Hippocampal formation (tissue), 2 donors: ENCODE data around the gene RHOB.
"Not testable (repeated sequence)": the region's sequence is repeated elsewhere in the genome, so short reads cannot be mapped to it uniquely, and the experiment has no call there.

Experiments used
- DNase-seq, 2 donors: peaks; one replicate each; lab custom pipeline; 2025; lab: John Stamatoyannopoulos, UW

Gene RHOB

GRCh38 chr2:20422402-20423271 is 24.2 kb upstream of the RHOB start:
- peak in 1 of 2 donors; percentile 39 for DNase-seq

GRCh38 chr2:20423359-20423758 is 23.5 kb upstream of the RHOB start:
- no peak for DNase-seq

GRCh38 chr2:20423847-20424246 is 23.0 kb upstream of the RHOB start:
- no peak for DNase-seq

DNA sequence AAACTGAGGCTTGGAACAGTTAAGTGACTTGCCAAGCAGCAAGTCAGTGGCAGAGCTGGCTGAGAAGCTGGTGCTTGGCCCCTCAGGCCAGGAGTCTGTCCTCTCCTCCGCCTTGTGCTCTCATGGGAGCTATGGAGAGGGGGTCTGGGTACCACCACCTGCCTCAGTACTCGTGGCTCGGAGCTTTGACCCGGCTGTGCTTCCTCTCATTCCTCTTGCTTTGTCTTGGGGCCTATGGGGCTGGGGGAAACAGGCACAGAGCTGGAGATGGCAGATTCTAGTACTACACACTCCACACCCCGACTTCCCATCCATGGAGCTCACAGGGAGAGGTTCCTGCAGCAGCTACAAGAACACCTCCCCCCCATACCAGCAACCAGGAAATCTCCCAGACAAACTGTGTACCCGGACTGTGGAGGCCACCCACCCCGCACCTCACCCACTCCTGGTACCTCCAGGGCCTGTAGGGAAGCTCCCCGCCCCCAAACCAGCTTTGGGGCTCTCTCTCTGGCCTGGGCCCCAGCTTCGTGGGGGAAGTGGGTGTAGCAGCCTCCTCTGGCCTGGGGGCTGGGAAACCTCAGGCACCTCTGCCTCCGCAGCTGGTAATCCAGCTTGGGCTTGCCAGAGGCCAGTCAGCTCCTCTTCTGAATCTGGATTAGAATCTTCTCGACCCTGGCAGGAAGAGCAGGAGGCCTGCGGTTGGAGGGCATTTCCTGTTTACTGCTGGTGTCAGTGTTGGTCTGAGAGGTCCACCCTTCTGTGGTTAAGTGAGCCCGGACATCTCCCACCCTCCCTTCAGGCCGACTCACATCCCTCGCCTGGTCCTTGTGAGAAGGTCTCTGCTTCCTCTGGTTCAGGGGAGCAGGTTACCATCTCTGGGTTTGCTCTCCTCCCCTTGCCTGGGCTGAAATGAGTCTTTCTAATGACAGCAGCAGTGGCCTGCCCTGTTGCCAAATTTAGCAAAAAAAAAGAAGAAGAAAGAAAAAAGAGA is 22.3 kb upstream of the RHOB start:
- DNase-seq = peak; percentile 25 to 60

DNA sequence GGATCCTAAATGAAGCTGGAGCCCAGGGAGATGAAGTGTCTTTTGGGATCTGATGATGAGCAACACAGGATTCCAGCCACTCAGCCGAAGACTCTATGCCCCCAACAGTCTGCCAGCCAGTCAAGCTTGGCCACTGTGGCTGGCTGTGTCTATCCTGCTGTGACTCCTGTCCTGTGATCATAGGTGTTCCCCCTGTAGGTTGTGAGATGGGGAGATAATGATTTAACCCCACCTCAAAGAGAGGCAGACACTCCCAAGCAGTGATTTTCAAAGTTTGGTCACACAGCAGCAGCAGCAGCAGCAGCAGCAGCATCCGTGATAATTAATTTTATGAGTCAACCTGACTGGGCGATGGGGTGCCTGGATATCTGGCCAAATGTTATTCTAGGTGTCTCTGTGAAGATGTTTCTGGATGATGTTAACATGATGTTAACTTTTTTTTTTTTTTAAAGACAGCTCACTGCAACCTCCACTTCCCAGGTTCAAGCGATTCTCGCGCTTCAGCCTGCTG is 21.4 kb upstream of the RHOB start:
- no peak for DNase-seq

- DNase-seq = no peak
These were observed 21.0 kb upstream of the RHOB start for GRCh38 chr2:20425884-20426283.

- no peak for DNase-seq
These were observed 18.8 kb upstream of the RHOB start for GRCh38 chr2:20427931-20428526.

GRCh38 chr2:20428717-20429490 is 18.0 kb upstream of the RHOB start:
- no peak for DNase-seq

DNA sequence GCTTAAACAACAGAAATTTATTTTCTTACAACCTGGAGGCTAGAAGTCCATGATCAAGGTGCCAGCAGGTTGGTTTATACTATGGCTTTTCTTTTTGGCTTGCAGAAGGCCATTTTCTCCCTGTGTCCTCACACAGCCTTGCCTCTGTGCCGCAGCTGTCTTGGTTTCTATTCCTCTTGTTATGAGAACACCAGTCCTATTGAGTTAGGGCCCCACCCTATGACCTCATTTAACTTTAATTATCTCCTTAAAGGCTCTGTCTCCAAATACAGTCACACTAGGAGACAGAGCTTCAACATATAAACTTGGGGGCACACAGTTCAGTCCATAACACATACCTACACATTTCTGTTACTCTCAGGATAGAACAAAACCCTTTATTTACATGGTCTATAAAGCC is 17.3 kb upstream of the RHOB start:
- DNase-seq = no peak

DNA sequence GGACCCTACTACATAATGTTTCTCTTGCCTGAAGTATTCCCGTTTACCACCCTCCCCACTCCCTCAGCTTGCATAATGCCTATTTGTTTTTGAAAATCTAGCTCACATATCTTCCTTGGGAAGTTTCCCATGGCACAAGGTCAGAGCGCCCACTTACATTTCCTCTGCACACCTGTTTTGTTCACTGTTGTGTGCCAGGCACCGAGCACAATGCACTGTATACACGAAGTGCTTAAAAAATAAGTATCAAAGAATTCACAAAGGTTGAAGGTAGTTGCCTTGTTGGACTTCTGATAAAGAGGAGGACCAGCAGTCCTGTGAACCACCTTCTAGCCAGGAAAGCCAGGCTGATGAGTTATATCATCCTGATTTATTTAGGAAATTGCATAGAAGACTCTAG is 16.8 kb upstream of the RHOB start:
- DNase-seq = no peak

DNA sequence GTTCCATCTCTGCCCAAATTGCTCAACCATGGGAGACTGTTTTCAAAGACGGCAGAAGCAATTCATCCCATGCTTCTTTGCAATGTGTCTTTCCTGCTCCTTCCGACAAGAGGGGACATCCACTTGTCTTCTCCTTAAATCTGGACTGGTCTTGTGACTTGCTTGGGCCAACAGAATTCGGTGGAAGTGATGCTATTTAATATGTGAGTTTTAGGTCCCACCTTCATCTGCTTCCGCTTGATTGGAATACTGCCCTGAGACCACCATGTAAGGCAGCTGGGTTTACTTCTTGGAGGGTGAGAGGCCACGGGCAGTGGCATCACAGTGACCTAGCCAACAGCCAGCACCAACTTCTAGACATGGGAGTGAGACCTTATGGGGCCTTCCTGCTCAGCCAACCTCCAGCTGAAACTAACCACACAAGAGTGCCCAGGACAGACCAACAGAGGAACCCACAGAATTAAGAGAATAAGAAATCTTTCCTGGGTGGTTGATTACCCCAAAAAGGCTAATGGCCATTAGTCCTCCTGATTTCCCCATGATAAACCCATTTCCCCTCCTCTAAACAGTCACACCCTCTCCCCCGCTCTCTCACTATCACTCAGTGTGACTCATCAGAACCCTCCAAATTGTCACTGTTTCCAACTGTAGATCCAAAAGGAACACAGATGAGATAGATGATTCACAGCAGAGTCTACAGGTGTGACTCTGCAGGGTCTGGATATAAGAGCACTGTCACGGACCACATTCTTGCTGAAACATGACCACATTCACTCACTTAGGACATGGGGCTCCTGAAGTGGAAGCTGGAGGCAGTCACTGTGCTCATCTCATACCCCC is 16.2 kb upstream of the RHOB start:
- no peak for DNase-seq

DNA sequence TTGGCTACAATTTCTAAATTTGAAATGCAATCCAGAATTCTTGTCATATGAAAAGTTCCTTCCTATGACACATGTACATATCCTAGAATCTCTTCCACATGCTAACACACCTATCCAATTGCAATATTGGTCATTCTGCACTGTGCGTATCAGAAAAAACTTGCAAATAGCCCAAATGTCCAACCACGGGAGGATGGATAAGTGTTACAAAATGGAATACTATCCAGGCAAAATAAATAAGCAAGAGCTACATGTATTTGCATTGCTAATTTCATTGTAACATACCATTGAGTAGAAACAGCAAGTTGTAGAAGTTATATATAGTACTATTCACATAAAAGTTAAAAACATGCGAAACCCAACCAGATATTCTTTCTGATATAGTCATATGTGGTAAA is 15.6 kb upstream of the RHOB start:
- no peak for DNase-seq

DNA sequence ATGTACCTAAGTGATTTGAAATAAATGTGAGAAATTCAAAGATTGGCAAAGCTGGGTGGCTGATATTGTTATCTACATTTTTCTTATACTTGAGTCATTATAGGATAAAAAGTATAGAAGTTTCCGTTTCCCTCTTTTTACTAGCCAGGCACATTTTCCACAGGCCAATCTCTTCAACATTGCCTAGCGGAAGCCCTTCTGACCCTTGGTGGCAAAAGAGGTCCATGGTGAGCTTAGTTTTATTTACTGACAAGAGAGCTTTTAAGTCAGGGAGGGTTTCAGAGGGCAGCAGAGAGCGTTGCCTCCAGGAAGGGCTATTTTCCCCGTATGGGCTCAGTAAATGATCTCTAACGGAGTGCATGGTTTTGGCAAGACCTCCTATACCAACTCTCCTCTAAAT is 15.1 kb upstream of the RHOB start:
- DNase-seq = no peak

DNA sequence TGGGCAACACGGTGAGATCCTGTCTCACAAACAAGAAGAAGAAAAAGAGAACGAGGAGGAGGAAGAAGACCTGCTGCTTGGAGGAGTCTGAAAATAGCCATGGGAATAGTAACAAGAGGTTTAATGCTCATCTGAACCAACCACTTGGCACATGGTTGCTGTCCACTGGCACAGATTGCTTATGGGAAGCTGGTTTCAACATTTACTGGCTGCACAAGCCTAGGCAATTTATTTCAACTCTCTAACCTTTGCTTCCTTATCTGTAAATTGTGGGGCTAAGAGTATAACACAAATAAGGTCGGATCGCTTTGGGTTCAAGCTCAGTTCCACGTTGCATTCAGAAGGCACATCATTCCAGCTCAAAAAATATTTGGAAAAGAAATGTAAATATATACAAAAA is 14.2 kb upstream of the RHOB start:
- no peak for DNase-seq

- no peak for DNase-seq
These were observed 13.6 kb upstream of the RHOB start for GRCh38 chr2:20433249-20433648.

DNA sequence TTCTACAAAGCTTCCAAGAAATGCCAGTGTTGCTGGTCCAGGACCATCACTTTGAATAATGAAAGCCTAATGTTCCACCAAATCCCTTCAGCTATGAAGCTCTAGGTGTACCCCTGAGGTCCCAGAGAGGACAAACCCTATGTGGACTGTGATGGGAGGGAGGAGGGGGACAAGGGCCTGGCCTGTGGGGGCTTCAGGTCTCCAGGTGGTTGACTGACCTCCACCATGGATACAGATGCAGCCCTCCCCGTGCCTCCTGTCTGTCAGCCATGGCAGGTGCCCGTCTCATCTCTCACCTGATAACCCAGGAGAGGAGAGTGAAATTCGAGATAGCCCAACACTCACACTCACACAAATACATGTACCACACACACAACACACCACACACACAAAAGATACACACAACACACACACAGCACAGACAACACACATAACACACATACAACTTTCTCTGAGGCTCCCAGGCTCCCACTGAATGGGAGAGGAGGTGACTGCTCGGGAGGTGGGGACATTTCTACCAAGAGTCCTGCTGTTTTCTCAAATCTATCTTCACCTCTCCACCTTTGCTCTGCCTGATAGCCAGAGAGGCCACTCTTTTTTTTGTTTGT is 12.8 kb upstream of the RHOB start:
- no peak for DNase-seq

DNA sequence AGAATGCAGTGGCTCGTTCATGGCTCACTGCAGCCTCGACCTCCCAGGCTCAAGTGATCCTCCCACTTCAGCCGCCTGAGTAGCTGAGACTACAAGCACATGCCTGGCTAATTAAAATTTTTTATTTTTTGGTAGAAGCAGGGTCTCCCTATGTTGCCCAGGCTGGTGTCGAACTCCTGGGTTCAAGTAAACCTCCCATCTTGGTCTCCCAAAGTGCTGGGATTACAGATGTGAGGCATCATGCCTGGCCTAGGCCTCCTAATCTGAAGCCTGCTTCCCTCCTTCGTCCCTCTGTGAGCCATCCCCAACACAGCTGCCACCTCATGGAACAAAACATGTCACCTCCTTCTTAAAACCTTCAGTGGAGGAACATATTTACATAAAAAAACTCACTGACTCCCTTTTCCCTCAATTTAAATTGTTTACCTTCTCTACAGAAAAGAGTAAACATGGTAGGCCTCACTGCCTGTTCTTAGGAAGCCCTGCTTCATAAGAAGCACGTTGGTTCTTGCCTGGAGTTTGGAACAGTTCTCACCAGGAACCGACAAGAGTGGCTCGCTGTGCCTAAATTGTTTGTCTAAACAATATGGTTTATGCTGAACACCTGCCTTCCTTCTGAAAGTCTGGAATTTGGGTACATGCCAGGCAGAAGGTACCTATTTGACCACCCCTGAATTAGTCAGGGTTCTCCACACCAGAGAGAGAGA is 12.1 kb upstream of the RHOB start:
- DNase-seq = no peak

GRCh38 chr2:20435456-20435855 is 11.4 kb upstream of the RHOB start:
- DNase-seq = not testable (repeated sequence)

DNA sequence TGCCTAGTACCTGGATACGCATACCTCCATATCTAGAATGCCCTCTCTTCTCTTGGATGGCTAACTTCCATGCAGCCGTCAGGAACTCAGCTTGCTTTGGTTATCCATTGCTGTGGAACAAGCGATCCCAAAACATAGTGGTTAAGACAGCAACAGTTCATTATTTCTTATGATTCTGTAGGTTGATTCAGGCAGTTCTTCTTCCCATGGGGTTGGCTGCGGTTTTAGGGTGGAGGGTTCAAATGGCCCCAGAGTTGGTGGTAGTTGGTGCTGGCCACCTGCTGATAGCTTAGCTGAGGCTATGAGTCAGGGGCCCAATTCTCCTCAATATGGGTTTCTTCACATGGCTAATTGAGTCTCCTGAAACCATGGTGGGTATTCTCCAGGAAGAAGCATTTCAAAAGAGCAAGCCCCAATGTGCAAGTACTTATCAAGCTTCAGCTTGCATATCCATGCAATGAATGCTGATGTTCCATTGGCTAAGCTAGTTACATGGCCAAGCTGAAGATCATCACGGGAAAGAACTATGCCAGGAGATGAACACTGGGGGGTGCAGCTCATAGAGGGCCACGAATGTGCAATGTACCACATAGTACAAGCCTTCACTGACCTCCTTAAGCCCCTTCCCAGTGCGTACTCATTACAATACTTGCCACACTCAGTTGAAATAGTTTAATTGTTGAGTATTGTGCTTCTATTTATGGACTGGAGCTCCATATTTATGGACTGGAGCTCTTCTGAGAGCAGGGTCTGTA is 10.0 kb upstream of the RHOB start:
- no peak for DNase-seq
